Stimulated activated naive B cell treated with anti-CD40 and anti-IgM and Interleukin-4, amounts not matched to agents 10 μg/mL and 1 μg/mL and 100 μg/mL, for 72 hours (primary cell): ENCODE data around the gene PREX1.

Experiments
- ATAC-seq, 2 donors: fragments of 150-1000 bp; cut with Tn5 transposase; replicated peaks; 2 replicates each; pipeline ENCODE4 v1.10.0; 2021; ENCODE audit warnings: moderate library complexity in 1 of 2
- DNase-seq: peaks from one replicate; pipeline ENCODE4 v3.0.0; 2021
- H3K27ac Mint-ChIP-seq: one replicate; pipeline ENCODE4 v1.8.0; 2022; ENCODE audit warnings: mild to moderate bottlenecking, mixed read lengths
- H3K27me3 Mint-ChIP-seq, 2 donors: one replicate each; pipeline ENCODE4 v1.8.0; 2022; ENCODE audit warnings: mixed read lengths in 2 of 2
- H3K36me3 Mint-ChIP-seq, 2 donors: one replicate each; pipeline ENCODE4 v1.8.0; 2022; ENCODE audit warnings: mixed read lengths in 2 of 2, mild to moderate bottlenecking in 1 of 2
- H3K4me1 Mint-ChIP-seq, 2 donors: one replicate each; pipeline ENCODE4 v1.8.0; 2022; ENCODE audit warnings: mixed read lengths in 2 of 2, mild to moderate bottlenecking in 1 of 2
- H3K4me3 Mint-ChIP-seq, 2 donors: one replicate each; pipeline ENCODE4 v1.8.0; 2022; ENCODE audit warnings: mild to moderate bottlenecking in 2 of 2, mixed read lengths in 2 of 2, moderate library complexity in 1 of 2
- H3K9me3 Mint-ChIP-seq, 2 donors: one replicate each; pipeline ENCODE4 v1.8.0; 2022; ENCODE audit warnings: mixed read lengths in 2 of 2, mild to moderate bottlenecking in 1 of 2

Gene PREX1

GRCh38 chr20:48626226-48626937 lies 201.4 kb downstream of the PREX1 start:
- H3K9me3 Mint-ChIP-seq: no peaks in the 10 kb centered on the region
- H3K4me1 Mint-ChIP-seq: peaks cover 0 to 7% of the 10 kb centered on the region in 2 donors
- H3K27me3 Mint-ChIP-seq: no peaks in the 10 kb centered on the region
- H3K4me3 Mint-ChIP-seq: no peak overlapping the region
- peaks cover 37 to 58% of the 10 kb centered on the region in 2 donors for H3K36me3 Mint-ChIP-seq
- peak overlapping the region; percentile 10 for H3K27ac Mint-ChIP-seq
- DNase-seq (no peak), ATAC-seq (peak in 1 of 2 donors; percentile 18)

- Mint-ChIP-seq H3K27me3 (peaks cover 0 to 5% of the 10 kb centered on the region in 2 donors), H3K9me3 (no peaks in the 10 kb centered on the region), H3K4me3 (no peak overlapping the region), H3K36me3 (peaks cover 37 to 51% of the 10 kb centered on the region in 2 donors), H3K4me1 (peaks cover 10 to 12% of the 10 kb centered on the region in 2 donors), H3K27ac (no peak overlapping the region)
- DNase-seq: no peak
- ATAC-seq: no peak
These were observed 202.5 kb downstream of the PREX1 start for GRCh38 chr20:48625136-48625900.

- peaks cover 11 to 12% of the 10 kb centered on the region in 2 donors for H3K4me1 Mint-ChIP-seq
- peak overlapping the region; percentile 14 for H3K27ac Mint-ChIP-seq
- DNase-seq: no peak
- ATAC-seq: no peak
- H3K27me3 Mint-ChIP-seq: peaks cover 0 to 6% of the 10 kb centered on the region in 2 donors
- H3K36me3 Mint-ChIP-seq: peaks cover 31 to 43% of the 10 kb centered on the region in 2 donors
- H3K4me3 Mint-ChIP-seq: no peak overlapping the region
- no peaks in the 10 kb centered on the region for H3K9me3 Mint-ChIP-seq
These were observed 203.3 kb downstream of the PREX1 start for GRCh38 chr20:48624315-48625020.

GRCh38 chr20:48623906-48624265 lies 203.9 kb downstream of the PREX1 start:
- H3K4me1 Mint-ChIP-seq: peaks cover 11 to 12% of the 10 kb centered on the region in 2 donors
- no peak overlapping the region for H3K4me3 Mint-ChIP-seq
- ATAC-seq (no peak), DNase-seq (no peak)
- no peaks in the 10 kb centered on the region for H3K9me3 Mint-ChIP-seq
- H3K27ac Mint-ChIP-seq: no peak overlapping the region
- H3K27me3 Mint-ChIP-seq: peaks cover 0 to 6% of the 10 kb centered on the region in 2 donors
- H3K36me3 Mint-ChIP-seq: peaks cover 28 to 37% of the 10 kb centered on the region in 2 donors

- Mint-ChIP-seq H3K9me3 (no peaks in the 10 kb centered on the region), H3K27ac (no peak overlapping the region), H3K4me3 (no peak overlapping the region), H3K36me3 (peaks cover 25 to 31% of the 10 kb centered on the region in 2 donors), H3K4me1 (peaks cover 11 to 12% of the 10 kb centered on the region in 2 donors), H3K27me3 (peaks cover 0 to 6% of the 10 kb centered on the region in 2 donors)
- no peak for DNase-seq
- no peak for ATAC-seq
These were observed 204.5 kb downstream of the PREX1 start for GRCh38 chr20:48623176-48623905.

- Mint-ChIP-seq H3K9me3 (no peaks in the 10 kb centered on the region), H3K4me3 (no peak overlapping the region), H3K27me3 (peaks cover 0 to 6% of the 10 kb centered on the region in 2 donors), H3K27ac (peak overlapping the region; percentile 31), H3K4me1 (peaks cover 11 to 12% of the 10 kb centered on the region in 2 donors), H3K36me3 (peaks cover 25 to 28% of the 10 kb centered on the region in 2 donors)
- no peak for ATAC-seq
- no peak for DNase-seq
These were observed 205.4 kb downstream of the PREX1 start for GRCh38 chr20:48622421-48622820.

- no peak overlapping the region for H3K27ac Mint-ChIP-seq
- ATAC-seq (peak; percentile 12 to 17), DNase-seq (no peak)
- H3K4me3 Mint-ChIP-seq: no peak overlapping the region
- H3K4me1 Mint-ChIP-seq: peaks cover 6 to 11% of the 10 kb centered on the region in 2 donors
- H3K36me3 Mint-ChIP-seq: peaks cover 19 to 21% of the 10 kb centered on the region in 2 donors
- peaks cover 0 to 6% of the 10 kb centered on the region in 2 donors for H3K27me3 Mint-ChIP-seq
- no peaks in the 10 kb centered on the region for H3K9me3 Mint-ChIP-seq
These were observed 206.3 kb downstream of the PREX1 start for GRCh38 chr20:48621376-48622078.

GRCh38 chr20:48620507-48621375 lies 207.1 kb downstream of the PREX1 start:
- DNase-seq (peak; percentile 66), ATAC-seq (peak; percentile 94)
- H3K4me3 Mint-ChIP-seq: peak overlapping the region; percentile 71 to 79
- H3K4me1 Mint-ChIP-seq: peaks cover 6 to 11% of the 10 kb centered on the region in 2 donors
- H3K36me3 Mint-ChIP-seq: peaks cover 18% of the 10 kb centered on the region in 2 donors
- H3K27me3 Mint-ChIP-seq: peaks cover 0 to 6% of the 10 kb centered on the region in 2 donors
- no peaks in the 10 kb centered on the region for H3K9me3 Mint-ChIP-seq
- H3K27ac Mint-ChIP-seq: no peak overlapping the region

- Mint-ChIP-seq H3K4me1 (peaks cover 6 to 11% of the 10 kb centered on the region in 2 donors), H3K27ac (no peak overlapping the region), H3K36me3 (peaks cover 12 to 13% of the 10 kb centered on the region in 2 donors), H3K9me3 (no peaks in the 10 kb centered on the region), H3K4me3 (no peak overlapping the region), H3K27me3 (peaks cover 0 to 6% of the 10 kb centered on the region in 2 donors)
- DNase-seq (no peak), ATAC-seq (no peak)
These were observed 207.7 kb downstream of the PREX1 start for GRCh38 chr20:48620154-48620506.

GRCh38 chr20:48619126-48620101 lies 208.4 kb downstream of the PREX1 start:
- ATAC-seq (no peak), DNase-seq (no peak)
- peaks cover 0 to 6% of the 10 kb centered on the region in 2 donors for H3K27me3 Mint-ChIP-seq
- H3K4me3 Mint-ChIP-seq: no peak overlapping the region
- H3K36me3 Mint-ChIP-seq: peaks cover 6% of the 10 kb centered on the region in 2 donors
- H3K4me1 Mint-ChIP-seq: peaks cover 6 to 11% of the 10 kb centered on the region in 2 donors
- no peak overlapping the region for H3K27ac Mint-ChIP-seq
- H3K9me3 Mint-ChIP-seq: no peaks in the 10 kb centered on the region

GRCh38 chr20:48618631-48619030 lies 209.2 kb downstream of the PREX1 start:
- Mint-ChIP-seq H3K4me1 (peaks cover 6 to 11% of the 10 kb centered on the region in 2 donors), H3K4me3 (no peak overlapping the region), H3K27me3 (peaks cover 0 to 6% of the 10 kb centered on the region in 2 donors), H3K27ac (no peak overlapping the region), H3K36me3 (peaks cover 5 to 6% of the 10 kb centered on the region in 2 donors), H3K9me3 (no peaks in the 10 kb centered on the region)
- DNase-seq (no peak), ATAC-seq (no peak)

- H3K4me3 Mint-ChIP-seq: no peak overlapping the region
- no peak overlapping the region for H3K27ac Mint-ChIP-seq
- ATAC-seq (no peak), DNase-seq (no peak)
- no peaks in the 10 kb centered on the region for H3K9me3 Mint-ChIP-seq
- peaks cover 0 to 6% of the 10 kb centered on the region in 2 donors for H3K27me3 Mint-ChIP-seq
- H3K36me3 Mint-ChIP-seq: peaks cover 2 to 6% of the 10 kb centered on the region in 2 donors
- peaks cover 6 to 11% of the 10 kb centered on the region in 2 donors for H3K4me1 Mint-ChIP-seq
These were observed 209.7 kb downstream of the PREX1 start for GRCh38 chr20:48618052-48618451.
